SU-DHL-6 (cell line): Measurements from ENCODE around the gene MACROH2A2.

Source experiments
- H2AFZ ChIP-seq: fragments of 200-600 bp; sonication (generic); 2 replicates; pipeline ENCODE4 v1.6.1; 2014; ENCODE audit warnings: low read depth, mild to moderate bottlenecking, moderate library complexity, mixed read lengths, antibody characterized with exemption, low read length; ENCODE audit not compliant: severe bottlenecking
- H3F3A ChIP-seq: fragments of 200-600 bp; shearing (Covaris generic); 2 replicates; pipeline ENCODE4 v1.6.0; 2016; ENCODE audit warnings: antibody characterized with exemption, mild to moderate bottlenecking; ENCODE audit not compliant: insufficient read depth
- H3K27ac ChIP-seq: fragments of 200-600 bp; sonication (generic); 2 replicates; pipeline ENCODE4 v1.5.1; 2016; ENCODE audit warnings: low read depth, mild to moderate bottlenecking, low read length, moderate library complexity, mixed read lengths
- H3K27me3 ChIP-seq: fragments of 200-600 bp; sonication (generic), shearing (Covaris generic); 2 replicates; pipeline ENCODE4 v1.6.0; 2014; ENCODE audit warnings: mild to moderate bottlenecking, low read length
- H3K36me3 ChIP-seq: fragments of 200-600 bp; sonication (generic); 2 replicates; pipeline ENCODE4 v1.6.1; 2014; ENCODE audit warnings: mild to moderate bottlenecking, low read length, mixed read lengths
- H3K4me2 ChIP-seq: fragments of 300-600, 200-600 bp; shearing (Covaris generic), sonication (generic); 2 replicates; pipeline ENCODE4 v1.6.0; 2014; ENCODE audit warnings: low read length, low read depth, mild to moderate bottlenecking; ENCODE audit not compliant: poor library complexity, severe bottlenecking
- H3K4me3 ChIP-seq: fragments of 200-600 bp; sonication (generic); 2 replicates; pipeline ENCODE4 v1.5.1; 2014; ENCODE audit warnings: antibody characterized with exemption, low read length, mild to moderate bottlenecking, mixed read lengths; ENCODE audit not compliant: insufficient read depth, poor library complexity, severe bottlenecking
- H3K79me2 ChIP-seq: fragments of 200-600 bp; sonication (generic); 2 replicates; pipeline ENCODE4 v1.6.1; 2014; ENCODE audit warnings: mild to moderate bottlenecking, low read length, moderate library complexity; ENCODE audit not compliant: insufficient read depth
- H3K9ac ChIP-seq: fragments of 200-600 bp; sonication (generic); 2 replicates; pipeline ENCODE4 v1.7.0; 2014; ENCODE audit warnings: mild to moderate bottlenecking, low read length
- H3K9me2 ChIP-seq: fragments of 200-600 bp; sonication (generic); replicated peaks from 2 replicates; pipeline ENCODE4 v1.6.1; 2014; ENCODE audit warnings: low read length; ENCODE audit not compliant: insufficient read depth
- H3K9me3 ChIP-seq: fragments of 200-600 bp; sonication (generic); 2 replicates; pipeline ENCODE4 v1.6.1; 2014; ENCODE audit warnings: low read length, mixed read lengths; ENCODE audit not compliant: insufficient read depth
- H4K20me1 ChIP-seq: fragments of 200-600 bp; sonication (generic); 2 replicates; pipeline ENCODE4 v1.6.1; 2014; ENCODE audit warnings: low read depth, mild to moderate bottlenecking, antibody characterized with exemption, low read length, moderate library complexity, mixed read lengths
- CTCF ChIP-seq: fragments of 200-600 bp; sonication (generic); IDR thresholded peaks from one replicate; pipeline ENCODE4 v1.5.1; 2017; ENCODE audit warnings: antibody characterized with exemption, mild to moderate bottlenecking, low read length, moderate library complexity; ENCODE audit not compliant: insufficient read depth, poor library complexity, severe bottlenecking
- EZH2phosphoT487 ChIP-seq: fragments of 200-600 bp; sonication (generic), shearing (Covaris generic); conservative IDR thresholded peaks from 2 replicates; pipeline ENCODE4 v1.6.1; 2018; ENCODE audit warnings: mild to moderate bottlenecking, antibody characterized with exemption, low read length, moderate library complexity, mixed read lengths

Gene MACROH2A2

GRCh38 chr10:70115948-70116682, 63.5 kb downstream of the MACROH2A2 start:
- no peak overlapping the region for H3K9ac ChIP-seq

GRCh38 chr10:70117646-70118045, 65.0 kb downstream of the MACROH2A2 start:
- Histone ChIP-seq H3K27ac (no peak overlapping the region), H3K9ac (no peak overlapping the region), H4K20me1 (no peaks in the 10 kb centered on the region), H3K4me2 (no peak overlapping the region), H3K79me2 (no peaks in the 10 kb centered on the region), H3F3A (no peaks in the 10 kb centered on the region), H3K36me3 (no peaks in the 10 kb centered on the region), H3K9me3 (no peaks in the 10 kb centered on the region), H3K4me3 (no peak overlapping the region), H3K27me3 (no peaks in the 10 kb centered on the region), H2AFZ (no peak overlapping the region), H3K9me2 (no peaks in the 10 kb centered on the region)
- TF ChIP-seq EZH2phosphoT487 = no peak
- no peak for TF ChIP-seq CTCF

More at GRCh38 chr10:70115948-70116682, 63.5 kb downstream of the MACROH2A2 start:
- TF ChIP-seq EZH2phosphoT487 (no peak), CTCF (peak; percentile 98)
- Histone ChIP-seq H3K9me3 (no peaks in the 10 kb centered on the region), H3K4me2 (no peak overlapping the region), H3K4me3 (no peak overlapping the region), H3K36me3 (no peaks in the 10 kb centered on the region), H3F3A (no peaks in the 10 kb centered on the region), H4K20me1 (no peaks in the 10 kb centered on the region), H3K79me2 (no peaks in the 10 kb centered on the region), H3K27ac (no peak overlapping the region), H2AFZ (no peak overlapping the region), H3K9me2 (no peaks in the 10 kb centered on the region), H3K27me3 (no peaks in the 10 kb centered on the region)

DNA sequence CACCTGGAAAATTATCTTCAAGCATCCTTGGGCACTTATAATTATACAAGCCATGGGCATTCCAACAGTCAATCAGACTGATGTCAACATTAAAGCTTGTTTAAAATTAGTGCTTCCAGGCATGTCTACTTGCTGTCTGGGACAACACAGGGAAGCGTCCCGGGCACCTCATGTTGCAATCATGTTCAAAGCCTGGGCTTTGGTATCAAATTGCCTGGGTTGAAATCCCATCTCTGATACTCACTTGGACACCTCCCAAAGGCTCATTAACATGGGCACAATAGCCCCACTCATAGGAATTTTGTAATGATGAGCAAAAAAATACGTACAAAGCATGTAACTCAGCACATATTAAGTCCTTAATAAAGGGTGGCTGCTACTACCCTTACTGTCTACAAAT, 65.5 kb downstream of the MACROH2A2 start:
- H2AFZ ChIP-seq = no peak overlapping the region
- no peak overlapping the region for H3K4me3 ChIP-seq
- no peaks in the 10 kb centered on the region for H3F3A ChIP-seq
- H3K9ac ChIP-seq = no peak overlapping the region
- H3K9me3 ChIP-seq = no peaks in the 10 kb centered on the region
- H3K79me2 ChIP-seq = no peaks in the 10 kb centered on the region
- no peaks in the 10 kb centered on the region for H3K36me3 ChIP-seq
- H3K4me2 ChIP-seq = no peak overlapping the region
- H3K27me3 ChIP-seq = no peaks in the 10 kb centered on the region
- no peak for TF ChIP-seq CTCF
- TF ChIP-seq EZH2phosphoT487 = no peak
- H4K20me1 ChIP-seq = no peaks in the 10 kb centered on the region
- no peak overlapping the region for H3K27ac ChIP-seq
- H3K9me2 ChIP-seq = no peaks in the 10 kb centered on the region
